Measurements from ENCODE around the gene PAWR. TPM values are rescaled to one million over a fixed set of nuclear protein-coding genes. Genes with fewer than 3 reads are reported as not detected.

The PAWR gene, protein sequence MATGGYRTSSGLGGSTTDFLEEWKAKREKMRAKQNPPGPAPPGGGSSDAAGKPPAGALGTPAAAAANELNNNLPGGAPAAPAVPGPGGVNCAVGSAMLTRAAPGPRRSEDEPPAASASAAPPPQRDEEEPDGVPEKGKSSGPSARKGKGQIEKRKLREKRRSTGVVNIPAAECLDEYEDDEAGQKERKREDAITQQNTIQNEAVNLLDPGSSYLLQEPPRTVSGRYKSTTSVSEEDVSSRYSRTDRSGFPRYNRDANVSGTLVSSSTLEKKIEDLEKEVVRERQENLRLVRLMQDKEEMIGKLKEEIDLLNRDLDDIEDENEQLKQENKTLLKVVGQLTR
- 33.3 TPM for total RNA-seq

- ATAC-seq, result peak; percentile 83
- peak; percentile 87 for DNase-seq (ENCODE audit: low spot score)
Measured at GRCh38 chr12:79690638-79691510, at the start of gene PAWR. Gene PAWR, minus strand, starts transcription at chr12:79690964. Its CDS starts 720 bp downstream, at chr12:79690244.

DNA sequence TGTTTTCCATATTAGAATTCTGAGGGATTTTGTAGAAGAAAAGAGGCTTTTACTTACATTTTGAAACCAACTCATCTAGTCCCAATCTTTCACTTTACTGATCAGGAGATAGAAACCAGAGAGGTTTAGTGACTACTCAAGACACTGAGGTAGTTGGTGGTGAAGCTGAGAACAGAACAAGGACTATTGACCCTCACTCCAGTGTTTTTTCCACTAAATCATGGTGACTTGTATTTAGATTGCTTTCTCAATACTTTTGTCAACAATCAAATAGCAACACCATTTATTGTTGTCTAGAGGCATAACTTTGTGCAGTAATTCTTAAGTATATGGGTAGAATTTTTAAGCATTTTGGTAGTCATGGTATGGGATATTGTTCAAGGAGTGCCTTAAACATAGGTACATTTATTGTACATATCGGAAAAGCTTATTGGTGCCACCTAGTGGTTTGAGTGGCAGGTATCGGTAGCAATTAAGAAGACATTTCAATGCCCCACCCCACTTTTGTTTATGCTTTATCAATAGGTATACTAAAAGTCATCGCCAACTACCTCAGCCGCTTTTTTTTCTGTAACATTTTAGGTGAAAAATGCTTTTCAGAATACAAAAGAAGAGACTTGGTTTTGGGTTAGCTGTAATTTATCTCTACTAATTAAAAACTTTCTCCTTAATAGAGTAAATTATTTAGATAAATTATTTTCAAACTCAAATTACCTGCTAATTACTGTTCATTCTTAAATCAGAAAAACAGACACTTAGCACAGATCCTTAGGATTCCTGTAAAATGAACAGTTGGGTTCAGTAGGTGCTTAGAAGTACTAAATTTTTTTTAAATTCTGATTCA, 47.3 kb upstream of the PAWR start:
- DNase-seq (ENCODE audit: low spot score) (no peak), ATAC-seq (peak; percentile 95)

DNA sequence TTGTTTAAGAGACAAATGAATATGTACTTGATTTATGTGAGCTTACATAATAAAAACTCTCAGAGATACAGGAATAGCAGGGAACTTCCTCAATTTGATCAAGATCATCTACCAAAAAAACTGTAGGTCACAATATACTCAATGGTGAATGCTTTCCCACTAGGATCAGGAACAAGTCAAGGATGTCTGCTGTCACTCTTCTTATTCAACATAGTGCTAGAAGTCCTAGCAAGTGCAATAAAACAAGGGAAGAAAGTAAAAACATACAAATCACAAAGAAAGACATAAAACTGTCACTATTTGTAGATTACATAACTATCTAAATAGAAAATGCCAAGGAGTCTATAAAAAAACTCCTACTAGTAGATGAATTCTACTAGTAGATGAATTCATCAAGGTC, 41.9 kb upstream of the PAWR start:
- ATAC-seq, result no peak

DNA sequence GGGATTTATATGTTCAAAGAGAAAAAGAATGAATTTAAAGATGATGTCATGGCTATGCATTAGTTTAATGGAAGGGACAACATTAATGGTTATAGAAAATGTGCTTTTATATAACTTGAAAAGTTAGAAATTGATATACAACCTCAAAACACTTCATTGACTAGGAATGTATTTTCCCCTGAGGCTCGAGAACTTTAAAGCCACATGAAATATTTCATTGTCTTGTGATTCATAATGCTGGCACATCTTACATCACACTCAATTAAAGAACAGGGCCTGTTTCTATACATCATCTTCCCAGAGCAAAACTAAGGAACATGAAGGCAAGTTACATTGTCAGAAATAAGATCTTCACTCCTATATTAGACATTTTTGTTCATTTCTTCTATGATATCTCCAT, 35.2 kb upstream of the PAWR start:
- DNase-seq (ENCODE audit: low spot score) (no peak), ATAC-seq (no peak)

More for the DNA sequence above, 41.9 kb upstream of the PAWR start:
- no peak for DNase-seq (ENCODE audit: low spot score)

DNA sequence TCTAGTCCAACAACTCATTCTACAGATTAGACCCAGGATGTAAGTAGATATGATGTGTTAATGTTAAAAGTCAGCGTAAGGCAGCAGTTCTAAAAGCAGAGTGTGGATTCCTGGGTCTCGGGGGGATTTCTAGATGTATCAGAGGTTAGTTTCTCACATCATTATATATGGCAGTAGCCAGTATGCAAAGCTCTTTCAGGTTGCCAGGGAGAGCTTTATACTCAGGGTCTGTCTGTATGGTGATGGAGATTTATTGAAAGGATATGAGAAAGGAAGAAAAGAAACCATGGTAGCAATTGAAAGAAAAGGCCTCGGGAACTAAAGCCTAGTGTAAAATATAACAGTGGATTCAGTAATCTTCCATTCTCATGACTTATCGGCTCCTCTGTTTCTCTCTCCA, 26.2 kb upstream of the PAWR start:
- no peak for ATAC-seq

GRCh38 chr12:79715308-79715707, 24.5 kb upstream of the PAWR start:
- DNase-seq (ENCODE audit: low spot score), result no peak
- ATAC-seq, result no peak

More for the DNA sequence above, 26.2 kb upstream of the PAWR start:
- no peak for DNase-seq (ENCODE audit: low spot score)

GRCh38 chr12:79710707-79711483, 20.1 kb upstream of the PAWR start:
- DNase-seq (ENCODE audit: low spot score) (no peak), ATAC-seq (no peak)

GRCh38 chr12:79707830-79708229, 17.1 kb upstream of the PAWR start:
- ATAC-seq (no peak), DNase-seq (ENCODE audit: low spot score) (no peak)

DNA sequence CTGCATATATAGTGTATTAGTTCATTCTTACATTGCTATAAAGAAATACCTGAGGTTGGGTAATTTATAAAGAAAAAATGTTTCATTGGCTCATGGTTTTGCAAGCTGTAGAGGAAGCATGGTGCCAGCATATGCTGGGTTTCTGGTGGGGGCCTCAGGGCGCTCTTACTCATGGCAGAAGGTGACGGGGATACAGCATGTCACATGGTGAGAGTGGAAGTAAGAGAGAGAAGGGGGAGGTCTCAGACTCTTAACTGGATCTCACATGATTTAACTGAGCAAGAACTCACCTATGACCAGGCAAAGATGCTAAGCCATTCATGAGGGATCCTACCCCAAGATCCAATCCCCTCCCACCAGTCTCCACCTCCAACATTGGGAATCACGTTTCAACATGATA, 15.9 kb upstream of the PAWR start:
- no peak for ATAC-seq
- DNase-seq (ENCODE audit: low spot score), result no peak

- ATAC-seq (no peak), DNase-seq (ENCODE audit: low spot score) (no peak)
Measured at GRCh38 chr12:79706156-79706555, 15.4 kb upstream of the PAWR start.

DNA sequence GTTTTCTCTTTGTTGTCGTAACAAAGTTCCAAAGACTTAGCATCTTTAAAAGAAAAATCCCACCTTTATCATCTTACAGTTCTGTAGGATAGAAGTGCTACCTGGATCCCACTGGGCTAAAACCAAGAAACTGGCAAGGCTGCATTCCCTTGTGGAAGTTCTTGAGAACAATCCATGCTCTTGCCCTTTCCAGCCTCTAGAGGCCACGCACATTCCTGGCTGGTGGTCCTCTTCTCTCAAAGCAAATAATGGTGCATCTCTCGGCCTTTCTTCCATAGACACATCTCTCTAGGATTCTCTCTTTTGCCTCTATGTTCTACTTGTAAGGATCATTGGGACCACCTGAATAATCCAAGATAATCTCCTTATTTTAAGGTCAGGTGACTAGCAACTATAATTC, 8.2 kb upstream of the PAWR start:
- DNase-seq (ENCODE audit: low spot score) (no peak), ATAC-seq (no peak)

GRCh38 chr12:79696416-79696815, 5.7 kb upstream of the PAWR start:
- no peak for ATAC-seq
- no peak for DNase-seq (ENCODE audit: low spot score)

GRCh38 chr12:79692860-79693577, 2.3 kb upstream of the PAWR start:
- DNase-seq (ENCODE audit: low spot score) (no peak), ATAC-seq (no peak)

- ATAC-seq (peak; percentile 4), DNase-seq (ENCODE audit: low spot score) (no peak)
Measured at GRCh38 chr12:79691511-79692248, 916 bp upstream of the PAWR start.

DNA sequence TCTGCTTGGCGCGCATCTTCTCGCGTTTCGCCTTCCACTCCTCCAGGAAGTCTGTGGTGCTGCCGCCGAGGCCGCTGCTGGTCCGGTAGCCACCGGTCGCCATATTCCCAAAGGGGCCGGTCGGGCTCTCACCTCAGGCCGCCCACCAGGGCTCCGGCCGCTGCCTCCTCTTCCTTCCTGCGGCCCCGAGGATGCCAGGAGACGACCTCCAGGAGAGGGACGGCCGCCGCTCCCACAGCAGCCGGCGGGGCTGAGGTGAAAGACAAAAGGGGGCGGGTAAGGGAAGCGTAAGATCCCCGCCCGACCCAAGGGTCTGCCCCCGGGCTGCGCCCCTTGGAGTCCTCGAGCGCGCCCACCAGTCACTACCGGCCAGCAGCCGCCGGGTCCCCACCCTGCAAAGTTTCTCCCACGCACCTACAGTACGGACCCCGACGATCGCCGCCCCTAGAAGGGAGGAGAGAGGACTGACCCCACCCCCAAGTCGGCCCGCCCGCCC, 574 bp downstream of the PAWR start:
- no peak for DNase-seq (ENCODE audit: low spot score)
- peak; percentile 9 for ATAC-seq

GRCh38 chr12:79689477-79690141, 1.2 kb downstream of the PAWR start:
- DNase-seq (ENCODE audit: low spot score) (peak; percentile 60), ATAC-seq (peak; percentile 23)

DNA sequence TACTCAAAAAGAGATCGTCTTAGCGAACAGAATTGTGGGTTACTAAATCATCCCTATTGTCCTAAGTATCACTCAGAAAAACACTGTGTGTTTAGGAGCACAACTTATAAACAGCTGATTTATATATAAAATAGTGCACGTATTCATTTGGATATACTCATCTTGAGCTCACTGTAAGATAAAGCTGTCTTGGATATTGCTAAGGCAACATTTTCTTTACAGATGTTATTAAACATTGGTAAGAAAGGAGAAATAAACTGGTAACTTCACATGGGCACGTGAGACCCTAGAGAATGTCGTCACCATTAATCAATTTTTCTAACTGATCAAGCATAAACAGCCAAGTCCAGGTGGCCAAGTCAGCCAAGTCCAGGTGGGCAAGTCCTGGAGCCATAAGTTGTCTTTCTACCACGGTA, 1.7 kb downstream of the PAWR start:
- ATAC-seq, result no peak
- no peak for DNase-seq (ENCODE audit: low spot score)

DNA sequence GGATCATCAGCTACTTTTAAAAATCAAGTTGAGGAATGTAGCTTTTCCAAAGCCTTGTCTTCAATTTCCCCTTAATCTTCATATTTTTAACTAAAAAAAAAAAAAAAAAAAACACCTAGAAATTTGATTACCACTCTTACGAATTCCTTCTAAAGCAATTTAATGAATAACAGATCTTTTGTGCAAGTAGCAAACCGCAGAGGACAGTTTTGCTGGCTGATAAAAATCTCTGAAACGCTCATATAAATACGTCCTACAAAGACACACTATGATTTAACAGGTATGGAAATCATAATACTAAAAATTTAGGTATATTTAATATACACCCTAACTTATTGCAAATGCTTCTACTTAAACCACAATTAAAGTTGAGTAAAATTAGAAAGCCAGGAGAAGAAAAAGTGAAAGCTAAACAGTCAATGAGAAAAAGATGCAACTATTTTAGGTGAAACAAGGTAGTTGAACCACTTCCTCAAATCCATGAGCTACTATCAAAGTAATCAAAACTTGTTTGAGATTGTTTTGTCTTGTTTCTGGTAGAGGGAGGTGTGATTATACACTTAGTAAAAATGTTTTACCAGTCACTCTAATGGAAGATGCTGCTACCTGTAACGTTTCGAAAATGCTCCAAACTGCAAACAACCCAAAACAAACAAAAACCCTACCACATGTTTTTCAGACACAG, 2.2 kb downstream of the PAWR start:
- no peak for ATAC-seq
- no peak for DNase-seq (ENCODE audit: low spot score)

All from left lobe of liver (tissue), 2 donors.